Germinal center (tissue), 1 donor: Measurements from ENCODE around the gene ROCK1.
"Not testable (repeated sequence)": the region's sequence is repeated elsewhere in the genome, so short reads cannot be mapped to it uniquely, and the experiment has no call there.

Source experiments
- DNase-seq: peaks from one replicate; pipeline ENCODE4 v3.0.0; 2012; ENCODE audit warnings: mixed read lengths, low spot score

ROCK1 gene

DNA sequence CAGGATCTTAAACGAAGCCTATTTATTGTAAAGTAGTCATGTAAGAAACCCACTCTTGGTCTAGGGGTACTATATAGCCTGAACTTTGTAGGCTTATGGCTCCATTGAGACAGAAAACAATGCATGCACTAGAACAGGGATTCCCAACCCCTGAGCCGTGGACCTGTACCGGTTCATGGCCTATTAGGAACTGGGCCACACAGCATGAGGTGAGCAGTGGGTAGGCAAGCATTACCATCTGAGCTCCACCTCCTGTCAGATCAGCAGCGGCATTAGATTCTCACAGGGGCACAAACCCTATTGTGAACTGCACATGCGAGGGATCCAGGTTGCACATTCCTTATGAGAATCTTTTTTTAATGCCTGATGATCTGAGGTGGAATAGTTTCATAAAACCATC is 59.2 kb downstream of the ROCK1 start:
- DNase-seq: no peak

DNA sequence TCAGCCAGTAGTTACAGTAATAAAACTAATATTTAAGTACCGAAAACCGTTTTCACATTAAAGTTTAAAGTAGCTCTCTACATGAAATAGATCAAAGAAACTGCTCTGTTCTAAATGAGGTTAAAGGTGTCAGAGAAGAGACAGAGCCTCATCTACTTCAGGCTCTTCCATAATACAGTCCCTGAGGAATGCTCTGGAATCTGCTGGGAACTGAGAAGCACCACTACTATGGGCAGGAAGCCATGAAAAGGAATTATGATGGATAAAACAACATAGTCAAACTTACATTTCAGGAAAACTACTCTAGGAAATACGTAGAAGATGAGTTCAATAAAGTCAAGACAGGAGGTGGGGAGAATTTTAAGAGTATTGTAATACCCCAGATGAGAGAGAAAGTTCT is 60.0 kb downstream of the ROCK1 start:
- DNase-seq: no peak

GRCh38 chr18:21049306-21049705 is 62.3 kb downstream of the ROCK1 start:
- DNase-seq: no peak

DNA sequence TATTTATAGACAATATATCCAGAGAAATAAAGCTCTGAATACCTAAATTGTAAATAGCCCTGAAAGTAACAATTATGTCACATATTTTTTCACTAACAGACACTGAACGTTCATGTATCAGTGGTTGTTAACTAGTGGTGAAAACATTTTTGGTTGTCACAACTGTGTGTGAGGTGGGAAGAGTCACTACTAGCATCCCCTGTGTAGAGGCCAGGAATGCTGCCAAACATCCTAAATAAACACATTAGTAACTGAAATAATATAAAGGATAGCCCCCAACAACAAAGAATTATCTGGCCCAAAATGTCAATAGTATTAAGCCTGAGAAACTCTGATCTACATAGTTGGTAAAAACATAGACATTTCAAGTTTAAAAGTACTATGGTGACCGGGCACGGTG is 64.5 kb downstream of the ROCK1 start:
- no peak for DNase-seq

DNA sequence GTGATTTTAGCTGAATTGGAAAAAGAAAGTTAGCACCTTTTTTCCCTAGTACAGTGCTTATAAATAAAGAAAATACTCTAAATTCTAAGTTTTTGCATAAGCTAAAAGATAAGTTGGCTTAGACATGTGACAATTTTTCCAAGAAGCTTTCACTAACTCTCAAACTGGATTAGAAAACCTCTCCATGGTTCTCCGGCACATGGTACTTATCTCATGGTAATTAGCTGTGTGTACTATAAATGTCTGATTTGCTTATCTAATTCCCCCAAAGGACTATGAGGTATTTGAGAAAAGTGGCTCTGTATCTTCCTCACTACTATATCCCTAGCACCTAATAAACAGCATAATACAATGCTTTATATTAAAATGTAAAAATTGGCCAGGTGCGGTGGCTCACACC is 71.1 kb downstream of the ROCK1 start:
- no peak for DNase-seq

- DNase-seq: no peak
Observed at GRCh38 chr18:21038201-21038600, 73.4 kb downstream of the ROCK1 start.

- DNase-seq: no peak
Observed at GRCh38 chr18:21031845-21032244, 79.8 kb downstream of the ROCK1 start.

GRCh38 chr18:21018257-21018656 is 93.4 kb downstream of the ROCK1 start:
- not testable (repeated sequence) for DNase-seq

GRCh38 chr18:21012308-21012707 is 99.3 kb downstream of the ROCK1 start:
- DNase-seq: no peak

DNA sequence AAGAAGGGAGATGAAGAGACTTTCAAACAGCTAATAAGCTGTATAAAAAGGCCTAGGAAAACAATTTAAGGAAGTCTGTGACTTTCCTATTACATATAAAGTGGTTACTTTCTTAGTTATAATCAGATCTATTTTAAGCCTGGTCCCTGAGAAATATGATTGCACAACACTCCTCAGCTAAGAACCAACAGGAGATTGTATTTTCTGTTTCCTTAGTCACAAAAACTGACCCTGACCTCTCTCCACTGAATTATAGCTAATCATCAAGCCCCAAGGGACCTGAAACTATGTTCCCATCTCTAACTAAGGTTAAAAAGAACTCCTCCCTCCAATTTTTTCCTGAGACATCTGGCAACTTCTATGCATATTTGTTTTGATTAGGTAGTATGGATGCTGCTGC is 106.9 kb downstream of the ROCK1 start:
- DNase-seq: no peak

DNA sequence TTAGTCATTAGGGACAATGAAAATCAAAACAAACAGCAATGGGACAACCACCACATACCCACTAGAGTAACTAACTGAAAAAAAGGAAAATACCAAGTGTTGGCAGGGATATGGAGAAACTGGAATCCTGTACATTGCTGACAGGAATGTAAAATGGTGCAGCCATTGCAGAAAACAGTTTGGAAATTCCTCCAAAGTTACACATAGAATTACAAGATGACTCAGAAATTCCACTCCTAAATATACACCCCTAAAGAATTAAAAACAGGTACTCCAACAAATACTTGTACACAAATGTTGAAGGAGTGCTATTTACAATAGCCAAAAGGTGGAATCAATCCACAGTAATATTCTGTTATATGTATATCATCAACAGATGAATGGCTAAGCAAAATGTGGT is 110.9 kb downstream of the ROCK1 start:
- no peak for DNase-seq

GRCh38 chr18:20997371-20997770 is 114.2 kb downstream of the ROCK1 start:
- DNase-seq: no peak

DNA sequence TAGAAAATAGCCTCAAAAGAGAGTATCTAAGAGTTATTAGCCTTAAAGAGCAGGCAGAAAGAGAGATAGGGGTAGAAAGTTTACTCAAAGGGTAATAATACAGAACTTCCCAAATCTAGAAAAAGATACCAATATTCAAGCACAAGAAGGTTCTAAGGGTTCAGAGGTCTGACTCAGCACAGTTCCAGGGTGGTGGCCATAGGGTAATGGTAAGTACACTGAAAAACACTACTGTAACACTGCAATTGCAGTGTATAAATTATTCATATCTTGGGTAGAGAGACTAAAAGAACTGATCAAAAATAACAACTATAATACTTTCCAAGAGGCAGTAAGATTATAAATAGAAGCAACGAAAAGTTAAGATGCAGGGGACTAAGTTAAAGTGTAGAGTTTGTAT is 115.2 kb downstream of the ROCK1 start:
- no peak for DNase-seq

DNA sequence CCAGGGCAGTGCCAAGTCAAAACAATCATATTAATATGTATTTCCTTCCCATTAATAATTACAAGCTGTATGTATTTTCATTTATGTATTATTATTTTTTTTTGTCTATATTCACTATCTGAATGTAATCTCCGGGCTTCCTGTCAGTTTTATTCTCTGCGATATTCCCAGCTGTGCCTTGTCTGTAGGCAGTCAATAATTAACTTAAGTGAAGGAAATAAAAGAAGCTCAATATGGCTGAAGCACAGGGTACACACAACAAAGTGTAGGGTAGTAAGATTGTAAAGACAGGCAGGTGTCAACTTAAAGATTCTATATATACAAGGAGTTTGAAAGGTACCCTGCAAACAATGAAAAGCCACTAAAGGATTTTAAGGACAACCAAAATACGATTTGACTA is 122.9 kb downstream of the ROCK1 start:
- no peak for DNase-seq

DNA sequence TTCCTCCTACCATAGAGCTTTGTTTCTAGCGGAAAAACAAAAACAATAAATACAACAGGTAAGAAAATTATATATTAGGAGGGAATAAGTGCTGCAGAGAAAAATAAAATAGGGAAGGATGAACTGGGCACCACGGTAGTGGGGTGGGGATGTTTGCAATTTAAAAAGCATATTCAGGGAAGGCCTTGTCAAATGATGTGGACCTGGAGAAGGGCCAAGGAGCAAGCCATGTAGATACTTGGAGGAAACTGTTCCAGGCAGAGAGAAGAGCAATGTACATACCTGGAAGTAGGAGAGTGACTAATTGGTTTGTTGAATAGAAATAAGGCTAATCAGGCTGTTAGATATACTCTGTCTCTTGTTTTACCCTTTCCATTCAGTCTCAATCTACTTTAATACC is 136.5 kb downstream of the ROCK1 start:
- DNase-seq: no peak

DNA sequence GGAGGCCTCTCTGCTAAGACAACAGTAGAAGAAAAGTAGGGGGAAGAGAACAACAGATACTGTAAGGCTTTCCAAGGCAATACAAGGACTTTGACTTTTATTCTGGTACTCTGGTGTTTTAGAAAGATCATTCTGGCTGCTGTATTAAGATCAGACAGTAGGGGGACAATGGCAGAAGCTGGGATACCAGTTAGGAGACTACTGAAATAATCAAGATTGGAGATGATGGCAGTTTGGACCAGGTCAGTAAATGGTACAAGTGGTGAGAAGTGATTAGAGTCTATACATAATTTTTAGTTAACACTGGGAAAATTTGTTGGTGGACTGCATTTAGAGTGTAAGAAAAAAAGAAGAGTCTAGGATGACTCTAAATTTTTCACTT is 139.7 kb downstream of the ROCK1 start:
- DNase-seq: peak; percentile 21

DNA sequence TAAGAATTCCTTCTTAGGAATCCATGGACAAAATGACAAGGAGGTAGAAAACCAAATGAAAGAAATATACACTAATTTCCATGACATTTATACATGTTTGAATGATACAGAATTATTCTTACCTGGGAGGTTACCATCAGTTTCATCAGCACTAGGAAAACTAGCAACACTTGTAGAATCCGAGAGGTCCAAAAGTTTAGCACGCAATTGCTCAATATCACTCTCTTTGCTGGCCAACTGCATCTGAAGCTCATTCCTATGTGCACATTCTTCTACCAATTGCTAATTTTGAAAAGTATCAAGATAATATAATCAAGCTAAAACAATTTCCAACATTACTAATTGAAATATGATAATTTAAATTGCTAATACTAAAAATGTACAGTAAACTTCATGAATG is 144.8 kb downstream of the ROCK1 start:
- DNase-seq: no peak

DNA sequence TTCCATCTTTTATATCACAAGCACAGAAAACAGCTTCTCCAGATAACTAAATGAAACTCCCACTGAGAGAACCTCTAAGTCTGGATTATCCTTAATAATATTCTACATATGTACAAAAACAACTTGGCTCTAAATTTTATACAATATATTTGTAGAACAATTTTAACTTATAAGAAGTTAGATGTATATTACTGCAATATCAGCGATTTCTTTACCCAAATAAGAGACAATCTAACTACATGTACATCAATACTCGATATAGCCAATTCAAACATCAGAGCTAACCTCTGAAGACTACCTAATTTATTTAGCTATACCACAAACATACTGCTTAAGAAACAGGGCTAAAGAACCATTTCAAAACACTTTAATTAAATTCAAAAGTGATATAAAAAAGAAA is 148.6 kb downstream of the ROCK1 start:
- no peak for DNase-seq

DNA sequence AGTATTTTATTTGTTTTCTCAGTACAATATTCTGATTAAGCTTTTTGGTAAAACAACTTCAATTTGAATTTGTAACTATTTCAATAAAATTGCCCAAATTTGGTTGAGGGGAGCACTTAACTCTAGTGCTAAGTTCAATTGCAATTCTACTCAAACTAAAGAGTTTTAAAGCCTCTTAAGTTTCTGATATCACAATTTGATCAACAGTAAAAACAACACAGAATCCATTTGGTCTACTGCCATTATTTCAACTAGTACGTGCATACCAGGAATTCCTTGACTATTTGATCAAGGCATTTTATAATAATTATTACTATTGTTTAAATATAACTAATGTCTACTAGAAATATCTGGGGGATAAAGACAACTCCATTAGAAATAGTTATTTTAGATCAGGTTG is 150.9 kb downstream of the ROCK1 start:
- no peak for DNase-seq

GRCh38 chr18:20950827-20951226 is 160.8 kb downstream of the ROCK1 start:
- not testable (repeated sequence) for DNase-seq
